ENCODE results near the gene PEX1. TPM values are rescaled to one million over a fixed set of nuclear protein-coding genes. Genes with fewer than 3 reads are reported as not detected.

PEX1 gene
- total and polyA plus RNA-seq, 2 of the 4 experiments (the other 2 are of a cell fraction): 8.1 to 12.7 TPM

DNA sequence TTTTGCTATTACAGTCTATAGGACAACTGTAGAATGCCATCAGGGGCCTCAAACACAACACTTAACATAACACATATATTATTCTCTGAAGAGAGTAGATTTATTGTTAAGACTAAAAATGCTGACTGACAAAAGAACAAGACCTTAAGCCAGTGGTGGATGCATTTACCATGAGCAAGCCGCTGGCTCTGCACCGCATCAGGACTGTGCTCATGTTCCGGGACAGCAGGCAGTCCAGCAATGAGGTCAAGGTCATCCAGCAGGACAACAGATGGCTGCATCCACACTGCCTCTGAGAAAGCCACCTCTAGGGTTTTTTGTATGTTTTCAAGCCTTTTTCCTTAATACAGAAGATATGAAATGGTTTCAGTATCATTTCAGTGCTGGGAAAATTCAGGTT, 23.8 kb downstream of the PEX1 start:
- no peak overlapping the region for H2AFZ ChIP-seq (replicated peaks; ENCODE audit: low read length, poor library complexity)
- no peak overlapping the region for H2BK15ac ChIP-seq (ENCODE audit: low read depth, low read length)
- H3K4me2 ChIP-seq (ENCODE audit: low read depth, low read length): no peak overlapping the region
- H2BK20ac ChIP-seq (ENCODE audit: low read depth, low read length): no peak overlapping the region
- peaks cover 16% of the 10 kb centered on the region for H3K36me3 ChIP-seq (ENCODE audit: control insufficient read depth, insufficient read depth, low read length)
- H3K79me1 ChIP-seq (ENCODE audit: low read depth in 1 of 2, low read length in 2 of 2): no peaks in the 10 kb centered on the region
- H4K91ac ChIP-seq (ENCODE audit: insufficient read depth, low read depth, low read length): no peak overlapping the region
- H3K27ac ChIP-seq (ENCODE audit: insufficient read depth, low read length): no peak overlapping the region
- DNase-seq (no peak), ATAC-seq (ENCODE audit: low read depth) (no peak)
- H2BK120ac ChIP-seq (ENCODE audit: low read depth, low read length): no peak overlapping the region
- H3K9me3 ChIP-seq (ENCODE audit: control insufficient read depth, insufficient read depth, low read length): no peaks in the 10 kb centered on the region
- ChIA-PET CTCF (no interaction called here), POLR2A (ENCODE audit: unreplicated experiment) (no interaction called here)
- H3K4ac ChIP-seq (ENCODE audit: low read depth, low read length): no peak overlapping the region
- no peak overlapping the region for H4K8ac ChIP-seq (ENCODE audit: low read depth in 2 of 2, low read length in 2 of 2)
- no CpG with 5 or more reads among the region's 3 CpGs for WGBS, 2 experiments (ENCODE audit: extremely low coverage in 2 of 2, insufficient read length in 1 of 2)
- no peak overlapping the region for H3K23ac ChIP-seq (ENCODE audit: low read depth, low read length)
- TF ChIP-seq RFX5 (IDR thresholded peaks at IDR 0.05; ENCODE audit: low read depth, low read length) (no peak), RAD21 (IDR thresholded peaks at IDR 0.05; ENCODE audit: low read length) (no peak), MAFK (IDR thresholded peaks at IDR 0.05; ENCODE audit: low read depth, low read length) (no peak), POLR2A (IDR thresholded peaks at IDR 0.05; ENCODE audit: low read depth, low read length) (no peak), MAZ (IDR thresholded peaks at IDR 0.05; ENCODE audit: borderline replicate concordance, low read depth, low read length) (no peak), FOS (IDR thresholded peaks at IDR 0.05; ENCODE audit: low read depth, low read length) (no peak), MXI1 (IDR thresholded peaks at IDR 0.05; ENCODE audit: borderline replicate concordance, low read depth, low read length) (no peak), RCOR1 (IDR thresholded peaks at IDR 0.05; ENCODE audit: insufficient replicate concordance, low read length) (no peak), CEBPB (IDR thresholded peaks at IDR 0.05; ENCODE audit: low read depth, low read length) (no peak), BHLHE40 (IDR thresholded peaks at IDR 0.05; ENCODE audit: low read depth, low read length) (no peak), NFE2L2 (IDR thresholded peaks at IDR 0.05; ENCODE audit: low read depth, low read length) (no peak), CHD1 (IDR thresholded peaks at IDR 0.05; ENCODE audit: low read depth, low read length) (no peak), SMC3 (IDR thresholded peaks at IDR 0.05; ENCODE audit: low read depth, low read length) (no peak)
- TF ChIP-seq, protein P1, sequence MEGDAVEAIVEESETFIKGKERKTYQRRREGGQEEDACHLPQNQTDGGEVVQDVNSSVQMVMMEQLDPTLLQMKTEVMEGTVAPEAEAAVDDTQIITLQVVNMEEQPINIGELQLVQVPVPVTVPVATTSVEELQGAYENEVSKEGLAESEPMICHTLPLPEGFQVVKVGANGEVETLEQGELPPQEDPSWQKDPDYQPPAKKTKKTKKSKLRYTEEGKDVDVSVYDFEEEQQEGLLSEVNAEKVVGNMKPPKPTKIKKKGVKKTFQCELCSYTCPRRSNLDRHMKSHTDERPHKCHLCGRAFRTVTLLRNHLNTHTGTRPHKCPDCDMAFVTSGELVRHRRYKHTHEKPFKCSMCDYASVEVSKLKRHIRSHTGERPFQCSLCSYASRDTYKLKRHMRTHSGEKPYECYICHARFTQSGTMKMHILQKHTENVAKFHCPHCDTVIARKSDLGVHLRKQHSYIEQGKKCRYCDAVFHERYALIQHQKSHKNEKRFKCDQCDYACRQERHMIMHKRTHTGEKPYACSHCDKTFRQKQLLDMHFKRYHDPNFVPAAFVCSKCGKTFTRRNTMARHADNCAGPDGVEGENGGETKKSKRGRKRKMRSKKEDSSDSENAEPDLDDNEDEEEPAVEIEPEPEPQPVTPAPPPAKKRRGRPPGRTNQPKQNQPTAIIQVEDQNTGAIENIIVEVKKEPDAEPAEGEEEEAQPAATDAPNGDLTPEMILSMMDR (conservative IDR thresholded peaks at IDR 0.05; ENCODE audit: low read depth, low read length): no peak
- TF ChIP-seq, protein P2, sequence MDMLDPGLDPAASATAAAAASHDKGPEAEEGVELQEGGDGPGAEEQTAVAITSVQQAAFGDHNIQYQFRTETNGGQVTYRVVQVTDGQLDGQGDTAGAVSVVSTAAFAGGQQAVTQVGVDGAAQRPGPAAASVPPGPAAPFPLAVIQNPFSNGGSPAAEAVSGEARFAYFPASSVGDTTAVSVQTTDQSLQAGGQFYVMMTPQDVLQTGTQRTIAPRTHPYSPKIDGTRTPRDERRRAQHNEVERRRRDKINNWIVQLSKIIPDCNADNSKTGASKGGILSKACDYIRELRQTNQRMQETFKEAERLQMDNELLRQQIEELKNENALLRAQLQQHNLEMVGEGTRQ (IDR thresholded peaks at IDR 0.05; ENCODE audit: low read depth, low read length): no peak
- TF ChIP-seq, protein P3, sequence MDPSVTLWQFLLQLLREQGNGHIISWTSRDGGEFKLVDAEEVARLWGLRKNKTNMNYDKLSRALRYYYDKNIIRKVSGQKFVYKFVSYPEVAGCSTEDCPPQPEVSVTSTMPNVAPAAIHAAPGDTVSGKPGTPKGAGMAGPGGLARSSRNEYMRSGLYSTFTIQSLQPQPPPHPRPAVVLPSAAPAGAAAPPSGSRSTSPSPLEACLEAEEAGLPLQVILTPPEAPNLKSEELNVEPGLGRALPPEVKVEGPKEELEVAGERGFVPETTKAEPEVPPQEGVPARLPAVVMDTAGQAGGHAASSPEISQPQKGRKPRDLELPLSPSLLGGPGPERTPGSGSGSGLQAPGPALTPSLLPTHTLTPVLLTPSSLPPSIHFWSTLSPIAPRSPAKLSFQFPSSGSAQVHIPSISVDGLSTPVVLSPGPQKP (IDR thresholded peaks at IDR 0.05; ENCODE audit: borderline replicate concordance, low read depth, low read length): no peak
- H2BK5ac ChIP-seq (ENCODE audit: low read depth, low read length, poor library complexity, severe bottlenecking): no peak overlapping the region
- intact Hi-C loops (cut with micrococcal nuclease) (no loop called here), in situ Hi-C loops (cut with MboI; ENCODE audit: low sequenced_read_pairs) (no loop called here), dilution Hi-C loops (cut with HindIII; ENCODE audit: low sequenced_read_pairs, unreplicated experiment) (no loop called here)
- H4K20me1 ChIP-seq (ENCODE audit: insufficient read depth, low read length): no peaks in the 10 kb centered on the region
- H3K4me3 ChIP-seq (ENCODE audit: insufficient read depth, low read depth, low read length): no peak overlapping the region
- no peak overlapping the region for H4K5ac ChIP-seq (ENCODE audit: low read depth, low read length)
- no peaks in the 10 kb centered on the region; the same call in 1 of the 2 replicates for H3K9me1 ChIP-seq (ENCODE audit: insufficient read depth, low read length)
- BruUV-seq (replicated peaks): no TSS peak
- no peak overlapping the region for H2AK5ac ChIP-seq (ENCODE audit: low read depth, low read length)
- no peaks in the 10 kb centered on the region for H3K27me3 ChIP-seq (ENCODE audit: control insufficient read depth, insufficient read depth, low read length)
- no peaks in the 10 kb centered on the region for H3K4me1 ChIP-seq (ENCODE audit: control insufficient read depth, insufficient read depth, low read length)
- no peak overlapping the region for H3K14ac ChIP-seq (replicated peaks; ENCODE audit: low read depth, low read length)
- no peak overlapping the region for H3K56ac ChIP-seq (ENCODE audit: extremely low read depth, insufficient read depth, low read length)
- no peak overlapping the region for H3K18ac ChIP-seq (ENCODE audit: low read depth, low read length)
- H3K9ac ChIP-seq (ENCODE audit: low read depth, low read length): no peak overlapping the region
- no peak overlapping the region for H2AK9ac ChIP-seq (replicated peaks; ENCODE audit: low read depth, low read length, poor library complexity)

Measured in IMR-90 (cell line).